GM21528 (cell line): ENCODE data around the gene PRR36.
"Not testable (repeated sequence)": the region's sequence is repeated elsewhere in the genome, so short reads cannot be mapped to it uniquely, and the experiment has no call there.

ENCODE experiments used
- ATAC-seq: cut with Tn5 transposase; IDR thresholded peaks from one replicate; pipeline ENCODE4 v1.9.1; 2021; ENCODE audit warnings: mild to moderate bottlenecking, moderate library complexity; ENCODE audit not compliant: unreplicated experiment, low FRiP score

The PRR36 gene

DNA sequence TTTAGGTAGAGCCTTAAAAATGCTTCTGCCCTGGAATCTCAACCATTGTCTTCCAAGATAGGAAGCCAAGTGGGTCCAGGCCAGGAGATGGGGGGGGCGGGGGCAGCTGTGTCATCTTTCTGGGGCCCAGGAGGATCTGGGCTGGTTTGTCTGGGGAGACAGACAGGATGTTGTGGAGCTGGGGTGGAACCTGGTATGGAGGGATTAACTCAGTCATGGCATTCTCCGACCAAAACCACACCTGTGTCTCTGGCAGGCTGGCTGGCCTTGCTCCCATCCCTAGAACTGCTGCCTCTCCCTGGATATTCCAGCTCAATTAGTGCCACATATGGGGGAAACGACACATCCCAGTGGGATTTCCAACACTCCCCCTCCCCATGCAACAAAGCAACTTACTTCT, 26.7 kb upstream of the PRR36 start:
- no peak for ATAC-seq

GRCh38 chr19:7900401-7900870, 26.2 kb upstream of the PRR36 start:
- no peak for ATAC-seq

DNA sequence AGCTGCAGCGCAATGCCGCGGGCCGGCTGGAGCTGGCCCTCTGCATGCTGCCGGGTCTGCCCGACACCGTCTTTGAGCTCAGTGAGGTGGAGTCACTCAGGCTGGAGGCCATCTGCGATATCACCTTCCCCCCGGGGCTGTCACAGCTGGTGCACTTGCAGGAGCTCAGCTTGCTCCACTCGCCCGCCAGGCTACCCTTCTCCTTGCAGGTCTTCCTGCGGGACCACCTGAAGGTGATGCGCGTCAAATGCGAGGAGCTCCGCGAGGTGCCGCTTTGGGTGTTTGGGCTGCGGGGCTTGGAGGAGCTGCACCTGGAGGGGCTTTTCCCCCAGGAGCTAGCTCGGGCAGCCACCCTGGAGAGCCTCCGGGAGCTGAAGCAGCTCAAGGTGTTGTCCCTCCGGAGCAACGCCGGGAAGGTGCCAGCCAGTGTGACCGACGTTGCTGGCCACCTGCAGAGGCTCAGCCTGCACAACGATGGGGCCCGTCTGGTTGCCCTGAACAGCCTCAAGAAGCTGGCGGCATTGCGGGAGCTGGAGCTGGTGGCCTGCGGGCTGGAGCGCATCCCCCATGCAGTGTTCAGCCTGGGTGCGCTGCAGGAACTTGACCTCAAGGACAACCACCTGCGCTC, 25.7 kb upstream of the PRR36 start:
- ATAC-seq = no peak

GRCh38 chr19:7898967-7899366, 24.8 kb upstream of the PRR36 start:
- no peak for ATAC-seq

- no peak for ATAC-seq
Measured at GRCh38 chr19:7897292-7897691, 23.1 kb upstream of the PRR36 start.

- no peak for ATAC-seq
Measured at GRCh38 chr19:7895565-7895964, 21.4 kb upstream of the PRR36 start.

- ATAC-seq = no peak
Measured at GRCh38 chr19:7894612-7895309, 20.6 kb upstream of the PRR36 start.

DNA sequence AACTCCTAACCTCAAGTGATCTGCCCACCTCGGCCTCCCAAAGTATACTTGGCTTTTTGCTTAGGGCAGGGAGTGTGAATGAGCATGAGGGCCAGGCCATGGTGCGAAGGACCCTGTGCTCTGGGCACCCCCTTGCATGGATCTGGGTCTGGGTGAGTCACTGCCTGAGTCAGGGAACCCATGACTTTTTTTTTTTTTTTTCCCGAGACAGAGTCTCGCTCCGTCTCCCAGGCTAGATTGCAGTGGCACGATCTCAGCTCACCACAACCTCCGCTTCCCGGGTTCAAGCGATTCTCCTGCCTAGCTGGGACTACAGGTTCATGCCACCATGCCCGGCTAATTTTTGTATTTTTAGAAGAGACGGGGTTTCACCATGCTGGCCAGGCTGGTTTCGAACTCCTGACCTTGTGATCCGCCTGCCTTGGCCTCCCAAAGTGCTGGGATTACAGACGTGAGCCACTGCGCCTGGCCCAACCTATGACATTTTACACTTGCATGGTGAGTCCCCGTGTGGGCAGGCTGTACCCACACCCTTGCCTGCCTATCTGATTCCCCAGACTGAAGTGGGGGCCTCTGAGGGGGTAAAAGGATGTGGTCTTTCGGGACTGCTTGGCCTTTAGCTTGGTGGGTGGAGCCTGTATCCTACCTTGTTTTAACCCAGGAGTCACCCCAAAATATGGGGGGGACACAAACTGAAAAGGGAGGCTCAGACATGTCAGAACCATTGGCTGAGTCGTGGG, 19.3 kb upstream of the PRR36 start:
- ATAC-seq = not testable (repeated sequence)

DNA sequence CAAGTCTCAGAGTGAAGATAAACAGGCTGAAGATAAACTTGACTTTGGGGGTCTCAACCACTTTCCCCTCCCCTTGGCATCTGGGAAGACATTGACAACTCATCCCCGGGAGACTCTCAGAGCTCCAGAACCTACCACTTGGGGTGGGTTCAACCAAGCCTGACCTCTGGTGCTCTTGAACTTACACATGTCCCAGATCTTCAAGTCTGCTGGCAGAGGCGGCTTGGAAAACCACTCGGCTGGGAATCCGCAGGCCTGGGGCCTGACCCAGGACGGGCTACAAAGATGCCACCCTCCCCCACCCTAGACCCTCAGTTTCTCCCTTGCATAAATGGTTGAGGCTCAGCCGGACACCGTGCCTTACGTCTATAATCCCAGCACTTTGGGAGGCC, 14.6 kb upstream of the PRR36 start:
- ATAC-seq = no peak

DNA sequence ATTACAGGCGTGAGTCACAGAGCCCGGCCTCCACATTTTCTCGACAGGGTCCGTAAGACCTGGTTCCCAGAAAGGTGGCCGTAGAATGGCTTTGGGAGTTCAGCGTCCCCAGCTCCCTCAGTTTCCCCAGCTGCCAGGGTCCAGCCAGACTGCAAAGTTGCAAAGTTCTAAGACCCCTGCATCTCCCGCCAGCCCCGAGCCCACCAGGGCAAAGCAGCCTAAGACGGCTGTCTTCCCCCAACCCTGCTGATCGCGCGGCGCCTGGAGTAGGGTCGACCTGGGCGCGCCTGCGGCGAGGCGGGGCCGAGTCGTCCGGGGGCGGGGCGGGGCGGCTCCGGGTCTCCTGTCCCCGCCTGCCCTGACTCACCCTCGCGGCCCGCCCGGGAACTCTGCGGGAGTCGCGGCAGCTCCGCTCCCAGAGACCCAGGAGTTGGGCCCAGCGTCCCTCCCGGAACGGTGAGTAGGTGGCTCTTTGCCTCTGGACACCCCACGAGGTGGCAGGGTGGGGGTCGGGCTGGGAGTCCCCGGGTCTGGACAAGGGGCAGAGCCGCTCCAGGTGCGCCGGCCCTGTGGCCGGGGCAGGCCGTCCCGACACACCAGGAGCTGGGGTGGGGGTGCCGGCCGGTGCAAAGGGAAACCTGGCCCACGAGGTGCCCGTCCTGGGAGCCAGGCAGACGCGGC, 14.1 kb upstream of the PRR36 start, which contains the start of gene LRRC8E:
TSS of gene LRRC8E (plus strand) at position 366 of the 681 bp plus-strand sequence. CDS start 7,094 bp downstream, outside the sequence.
- no peak for ATAC-seq

GRCh38 chr19:7887408-7888144, 13.4 kb upstream of the PRR36 start:
- no peak for ATAC-seq

- ATAC-seq = no peak
Measured at GRCh38 chr19:7885818-7886217, 11.6 kb upstream of the PRR36 start.

- ATAC-seq = no peak
Measured at GRCh38 chr19:7883796-7884570, 9.8 kb upstream of the PRR36 start.

DNA sequence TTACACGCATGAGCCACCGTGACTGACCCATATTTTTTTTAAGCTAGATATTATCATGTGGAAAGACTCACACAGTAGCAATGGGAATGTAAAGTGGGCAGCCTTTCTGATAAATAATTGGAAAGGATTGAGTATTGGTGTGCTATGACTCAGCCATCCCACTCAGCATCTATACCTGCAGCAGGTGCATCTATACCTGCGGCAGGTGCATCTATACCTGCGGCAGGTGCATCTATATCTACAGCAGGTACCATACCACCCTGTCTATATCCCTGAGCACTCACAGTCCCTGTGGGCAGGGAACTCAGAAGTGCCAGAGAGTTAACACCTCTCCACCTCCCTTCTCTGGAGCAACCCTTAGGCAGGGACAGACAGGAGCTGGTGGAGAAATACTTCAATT, 8.9 kb upstream of the PRR36 start:
- no peak for ATAC-seq

GRCh38 chr19:7881910-7882309, 7.7 kb upstream of the PRR36 start:
- no peak for ATAC-seq

GRCh38 chr19:7879836-7880235, 5.6 kb upstream of the PRR36 start:
- ATAC-seq = no peak

GRCh38 chr19:7879111-7879807, 5.1 kb upstream of the PRR36 start:
- ATAC-seq = no peak

DNA sequence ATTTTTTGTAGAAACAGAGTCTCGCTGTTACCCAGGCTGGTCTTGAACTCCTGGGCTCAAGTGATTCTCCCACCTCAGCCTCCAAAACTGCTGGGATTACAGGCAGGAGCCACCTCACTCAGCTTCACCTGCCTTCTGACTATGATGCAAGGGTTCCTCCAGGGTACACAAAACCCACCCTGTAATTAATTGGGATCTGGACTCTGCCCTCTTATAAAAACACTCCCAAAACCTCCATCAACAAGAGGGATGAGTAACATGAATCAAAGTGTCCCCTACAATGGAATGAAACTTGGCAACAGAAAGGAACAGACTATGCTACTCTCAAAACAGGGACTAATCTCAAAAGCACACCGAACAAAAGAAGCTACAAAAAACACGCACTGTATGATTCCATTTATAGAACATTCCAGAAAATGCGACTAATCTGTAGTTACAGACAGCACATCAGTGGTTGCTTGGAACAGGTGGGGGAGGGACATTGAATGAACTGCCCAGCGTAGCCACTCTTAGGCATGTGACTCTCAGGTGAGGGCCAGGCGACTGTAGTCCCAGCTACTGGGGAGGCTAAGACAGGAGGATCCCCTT, 3.2 kb upstream of the PRR36 start:
- ATAC-seq = no peak

GRCh38 chr19:7874897-7875273, 695 bp upstream of the PRR36 start:
- no peak for ATAC-seq
